SK-N-SH (cell line): ENCODE data around the gene ZC3H12C.

Experiments used
- ELF1 ChIP-seq: IDR thresholded peaks from 2 replicates; pipeline ENCODE4 v1.4.0; 2012
- GABPA ChIP-seq: IDR thresholded peaks from 2 replicates; pipeline ENCODE4 v1.4.0; 2012; ENCODE audit warnings: low read depth, mild to moderate bottlenecking
- POLR2AphosphoS5 ChIP-seq: IDR thresholded peaks from 2 replicates; pipeline ENCODE4 v1.6.1; 2012; ENCODE audit warnings: low read depth, low read length
- RAD21 ChIP-seq: IDR thresholded peaks from 2 replicates; pipeline ENCODE4 v1.6.1; 2012; ENCODE audit warnings: mild to moderate bottlenecking, low read length
- RCOR1 ChIP-seq: fragments of 150-350 bp; IDR thresholded peaks from 2 replicates; pipeline ENCODE4 v1.6.1; 2017; ENCODE audit warnings: antibody characterized with exemption, low read length
- RFX5 ChIP-seq: IDR thresholded peaks from 2 replicates; pipeline ENCODE4 v1.6.1; 2012; ENCODE audit warnings: mild to moderate bottlenecking, improper control_type of control experiment, low read length
- SMC3 ChIP-seq: IDR thresholded peaks from 2 replicates; pipeline ENCODE4 v1.6.1; 2012; ENCODE audit warnings: low read depth, low read length, improper control_type of control experiment
- TAF1 ChIP-seq: IDR thresholded peaks from 2 replicates; pipeline ENCODE4 v1.6.1; 2012; ENCODE audit warnings: low read depth, mild to moderate bottlenecking, low read length, moderate library complexity, borderline replicate concordance
- YY1 ChIP-seq: IDR thresholded peaks from 2 replicates; pipeline ENCODE4 v1.4.0; 2012; ENCODE audit warnings: low read depth, mild to moderate bottlenecking
- TF ChIP-seq, protein P1 (sequence below): fragments of 200-600 bp; sonication (generic); IDR thresholded peaks from 2 replicates; pipeline ENCODE4 v1.6.1; 2017; ENCODE audit warnings: antibody characterized with exemption, mild to moderate bottlenecking, moderate library complexity
- TF ChIP-seq, protein P2 (sequence below): fragments of 150-350 bp; IDR thresholded peaks from 2 replicates; pipeline ENCODE4 v1.6.1; 2016; ENCODE audit warnings: mild to moderate bottlenecking, low read depth, low read length
- TF ChIP-seq, protein P3 (sequence below): IDR thresholded peaks from 2 replicates; pipeline ENCODE4 v1.6.1; 2012; ENCODE audit warnings: mild to moderate bottlenecking, low read depth, low read length, moderate library complexity
- TF ChIP-seq, protein P4 (sequence below): IDR thresholded peaks from 2 replicates; pipeline ENCODE4 v1.4.0; 2012; ENCODE audit warnings: low read depth

DNA sequence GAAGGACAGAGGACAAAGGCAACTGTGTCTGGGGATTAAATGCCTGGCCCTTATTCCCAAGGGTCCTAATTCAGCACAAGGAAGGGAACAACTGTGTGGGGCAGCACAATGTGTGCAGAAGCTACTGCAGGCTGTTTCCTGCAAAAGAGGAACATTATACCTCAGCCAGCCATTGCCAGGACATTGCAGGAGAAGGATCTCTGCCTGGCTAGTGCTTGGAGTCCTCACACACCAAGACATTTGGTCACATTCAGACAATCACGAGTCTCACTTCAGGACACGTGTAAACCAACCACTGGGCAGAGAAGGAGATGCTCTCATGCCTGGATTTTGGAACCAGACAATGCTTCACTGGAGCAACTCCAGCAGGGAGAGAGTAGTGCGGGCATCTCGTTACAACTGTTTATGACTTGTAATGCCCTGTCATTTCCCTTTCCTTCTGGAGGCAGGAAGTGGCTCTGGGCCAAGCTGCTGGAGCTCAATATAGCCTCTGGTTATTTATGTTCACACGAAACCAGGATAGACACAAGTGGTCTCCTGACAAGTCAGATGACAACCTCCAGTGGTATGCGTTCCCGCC is 23.9 kb upstream of the ZC3H12C start:
- TF ChIP-seq TAF1 (no peak), POLR2AphosphoS5 (no peak), SMC3 (no peak), GABPA (no peak), RCOR1 (no peak), ELF1 (no peak), RAD21 (no peak), RFX5 (no peak), YY1 (no peak)
- TF ChIP-seq, protein P1, sequence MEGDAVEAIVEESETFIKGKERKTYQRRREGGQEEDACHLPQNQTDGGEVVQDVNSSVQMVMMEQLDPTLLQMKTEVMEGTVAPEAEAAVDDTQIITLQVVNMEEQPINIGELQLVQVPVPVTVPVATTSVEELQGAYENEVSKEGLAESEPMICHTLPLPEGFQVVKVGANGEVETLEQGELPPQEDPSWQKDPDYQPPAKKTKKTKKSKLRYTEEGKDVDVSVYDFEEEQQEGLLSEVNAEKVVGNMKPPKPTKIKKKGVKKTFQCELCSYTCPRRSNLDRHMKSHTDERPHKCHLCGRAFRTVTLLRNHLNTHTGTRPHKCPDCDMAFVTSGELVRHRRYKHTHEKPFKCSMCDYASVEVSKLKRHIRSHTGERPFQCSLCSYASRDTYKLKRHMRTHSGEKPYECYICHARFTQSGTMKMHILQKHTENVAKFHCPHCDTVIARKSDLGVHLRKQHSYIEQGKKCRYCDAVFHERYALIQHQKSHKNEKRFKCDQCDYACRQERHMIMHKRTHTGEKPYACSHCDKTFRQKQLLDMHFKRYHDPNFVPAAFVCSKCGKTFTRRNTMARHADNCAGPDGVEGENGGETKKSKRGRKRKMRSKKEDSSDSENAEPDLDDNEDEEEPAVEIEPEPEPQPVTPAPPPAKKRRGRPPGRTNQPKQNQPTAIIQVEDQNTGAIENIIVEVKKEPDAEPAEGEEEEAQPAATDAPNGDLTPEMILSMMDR: no peak
- TF ChIP-seq, protein P2, sequence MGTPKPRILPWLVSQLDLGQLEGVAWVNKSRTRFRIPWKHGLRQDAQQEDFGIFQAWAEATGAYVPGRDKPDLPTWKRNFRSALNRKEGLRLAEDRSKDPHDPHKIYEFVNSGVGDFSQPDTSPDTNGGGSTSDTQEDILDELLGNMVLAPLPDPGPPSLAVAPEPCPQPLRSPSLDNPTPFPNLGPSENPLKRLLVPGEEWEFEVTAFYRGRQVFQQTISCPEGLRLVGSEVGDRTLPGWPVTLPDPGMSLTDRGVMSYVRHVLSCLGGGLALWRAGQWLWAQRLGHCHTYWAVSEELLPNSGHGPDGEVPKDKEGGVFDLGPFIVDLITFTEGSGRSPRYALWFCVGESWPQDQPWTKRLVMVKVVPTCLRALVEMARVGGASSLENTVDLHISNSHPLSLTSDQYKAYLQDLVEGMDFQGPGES: no peak
- TF ChIP-seq, protein P3, sequence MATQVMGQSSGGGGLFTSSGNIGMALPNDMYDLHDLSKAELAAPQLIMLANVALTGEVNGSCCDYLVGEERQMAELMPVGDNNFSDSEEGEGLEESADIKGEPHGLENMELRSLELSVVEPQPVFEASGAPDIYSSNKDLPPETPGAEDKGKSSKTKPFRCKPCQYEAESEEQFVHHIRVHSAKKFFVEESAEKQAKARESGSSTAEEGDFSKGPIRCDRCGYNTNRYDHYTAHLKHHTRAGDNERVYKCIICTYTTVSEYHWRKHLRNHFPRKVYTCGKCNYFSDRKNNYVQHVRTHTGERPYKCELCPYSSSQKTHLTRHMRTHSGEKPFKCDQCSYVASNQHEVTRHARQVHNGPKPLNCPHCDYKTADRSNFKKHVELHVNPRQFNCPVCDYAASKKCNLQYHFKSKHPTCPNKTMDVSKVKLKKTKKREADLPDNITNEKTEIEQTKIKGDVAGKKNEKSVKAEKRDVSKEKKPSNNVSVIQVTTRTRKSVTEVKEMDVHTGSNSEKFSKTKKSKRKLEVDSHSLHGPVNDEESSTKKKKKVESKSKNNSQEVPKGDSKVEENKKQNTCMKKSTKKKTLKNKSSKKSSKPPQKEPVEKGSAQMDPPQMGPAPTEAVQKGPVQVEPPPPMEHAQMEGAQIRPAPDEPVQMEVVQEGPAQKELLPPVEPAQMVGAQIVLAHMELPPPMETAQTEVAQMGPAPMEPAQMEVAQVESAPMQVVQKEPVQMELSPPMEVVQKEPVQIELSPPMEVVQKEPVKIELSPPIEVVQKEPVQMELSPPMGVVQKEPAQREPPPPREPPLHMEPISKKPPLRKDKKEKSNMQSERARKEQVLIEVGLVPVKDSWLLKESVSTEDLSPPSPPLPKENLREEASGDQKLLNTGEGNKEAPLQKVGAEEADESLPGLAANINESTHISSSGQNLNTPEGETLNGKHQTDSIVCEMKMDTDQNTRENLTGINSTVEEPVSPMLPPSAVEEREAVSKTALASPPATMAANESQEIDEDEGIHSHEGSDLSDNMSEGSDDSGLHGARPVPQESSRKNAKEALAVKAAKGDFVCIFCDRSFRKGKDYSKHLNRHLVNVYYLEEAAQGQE: no peak
- TF ChIP-seq, protein P4, sequence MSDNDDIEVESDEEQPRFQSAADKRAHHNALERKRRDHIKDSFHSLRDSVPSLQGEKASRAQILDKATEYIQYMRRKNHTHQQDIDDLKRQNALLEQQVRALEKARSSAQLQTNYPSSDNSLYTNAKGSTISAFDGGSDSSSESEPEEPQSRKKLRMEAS: no peak
